ENCODE measurements around the gene CASQ2. TPM values are rescaled to one million over a fixed set of nuclear protein-coding genes. Genes with fewer than 3 reads are reported as not detected.

Gene CASQ2
- total and polyA plus RNA-seq, 2 experiments from 2014 or later, result not detected

- TF ChIP-seq EZH2phosphoT487 (IDR thresholded peaks at IDR 0.05; ENCODE audit: low read depth, severe bottlenecking, unreplicated experiment), result no peak
- TF ChIP-seq EZH2 (IDR thresholded peaks at IDR 0.05; ENCODE audit: borderline replicate concordance), result no peak
- no peak for TF ChIP-seq CTCF (IDR thresholded peaks at IDR 0.05; ENCODE audit: poor library complexity)
- H2AFZ ChIP-seq, result no peak overlapping the region
- H3K36me3 ChIP-seq (replicated peaks; ENCODE audit: insufficient read depth, low read depth), result no peaks in the 10 kb centered on the region
- H3K9me2 ChIP-seq (replicated peaks; ENCODE audit: insufficient read depth), result no peaks in the 10 kb centered on the region
- H3K79me2 ChIP-seq, result no peaks in the 10 kb centered on the region
- WGBS (ENCODE audit: low lambda C conversion rate, missing lambda C conversion rate), result 97% methylated on average over 14 of the region's 14 CpGs
- no peaks in the 10 kb centered on the region for H3K9me3 ChIP-seq (ENCODE audit: low read depth)
- no peak overlapping the region for H3K4me3 ChIP-seq
- no peaks in the 10 kb centered on the region for H3K27me3 ChIP-seq
- no peak overlapping the region for H3K27ac ChIP-seq
- no peak for DNase-seq (ENCODE audit: low spot score)
- H3K4me1 ChIP-seq (ENCODE audit: insufficient read depth), result no peaks in the 10 kb centered on the region
- no peak overlapping the region for H3K4me2 ChIP-seq
- no peaks in the 10 kb centered on the region for H4K20me1 ChIP-seq (ENCODE audit: insufficient read depth, poor library complexity, severe bottlenecking)
These were observed 83.3 kb downstream of the CASQ2 start for GRCh38 chr1:115685029-115685705.

- Histone ChIP-seq H3K4me2 (no peak overlapping the region), H3K79me2 (no peaks in the 10 kb centered on the region), H3K4me3 (no peak overlapping the region), H3K9me2 (replicated peaks; ENCODE audit: insufficient read depth) (no peaks in the 10 kb centered on the region), H3K9me3 (ENCODE audit: low read depth) (no peaks in the 10 kb centered on the region), H4K20me1 (ENCODE audit: insufficient read depth, poor library complexity, severe bottlenecking) (no peaks in the 10 kb centered on the region), H3K4me1 (ENCODE audit: insufficient read depth) (no peaks in the 10 kb centered on the region), H3K27me3 (no peaks in the 10 kb centered on the region), H3K27ac (no peak overlapping the region), H3K36me3 (replicated peaks; ENCODE audit: insufficient read depth, low read depth) (no peaks in the 10 kb centered on the region), H2AFZ (no peak overlapping the region)
- 97% methylated on average over 4 of the region's 4 CpGs for WGBS (ENCODE audit: low lambda C conversion rate, missing lambda C conversion rate)
- no peak for DNase-seq (ENCODE audit: low spot score)
- TF ChIP-seq EZH2 (IDR thresholded peaks at IDR 0.05; ENCODE audit: borderline replicate concordance) (no peak), EZH2phosphoT487 (IDR thresholded peaks at IDR 0.05; ENCODE audit: low read depth, severe bottlenecking, unreplicated experiment) (no peak), CTCF (IDR thresholded peaks at IDR 0.05; ENCODE audit: poor library complexity) (no peak)
These were observed 85.7 kb downstream of the CASQ2 start for GRCh38 chr1:115682792-115683191.

GRCh38 chr1:115680730-115681111, 87.8 kb downstream of the CASQ2 start:
- no peak for TF ChIP-seq EZH2 (IDR thresholded peaks at IDR 0.05; ENCODE audit: borderline replicate concordance)
- TF ChIP-seq EZH2phosphoT487 (IDR thresholded peaks at IDR 0.05; ENCODE audit: low read depth, severe bottlenecking, unreplicated experiment), result no peak
- TF ChIP-seq CTCF (IDR thresholded peaks at IDR 0.05; ENCODE audit: poor library complexity), result no peak
- H3K27ac ChIP-seq, result no peak overlapping the region
- H3K79me2 ChIP-seq, result peaks cover 2% of the 10 kb centered on the region
- H3K4me2 ChIP-seq, result no peak overlapping the region
- H3K4me3 ChIP-seq, result no peak overlapping the region
- H3K9me3 ChIP-seq (ENCODE audit: low read depth), result no peaks in the 10 kb centered on the region
- H3K9me2 ChIP-seq (replicated peaks; ENCODE audit: insufficient read depth), result no peaks in the 10 kb centered on the region
- 77% methylated on average over 5 of the region's 5 CpGs for WGBS (ENCODE audit: low lambda C conversion rate, missing lambda C conversion rate)
- no peaks in the 10 kb centered on the region for H4K20me1 ChIP-seq (ENCODE audit: insufficient read depth, poor library complexity, severe bottlenecking)
- no peaks in the 10 kb centered on the region for H3K36me3 ChIP-seq (replicated peaks; ENCODE audit: insufficient read depth, low read depth)
- DNase-seq (ENCODE audit: low spot score), result no peak
- H3K27me3 ChIP-seq, result no peaks in the 10 kb centered on the region
- no peaks in the 10 kb centered on the region for H3K4me1 ChIP-seq (ENCODE audit: insufficient read depth)
- no peak overlapping the region for H2AFZ ChIP-seq

Data from hepatocyte (in vitro differentiated cells).